HL-60 (cell line): ENCODE data around the gene RBPJ.

Source experiments
- DNase-seq, 2 experiments: peaks; one replicate each; pipeline ENCODE4 v3.0.0-alpha.2; 2010 to 2020; ENCODE audit warnings: low read depth in 1 of 2, low spot score in 1 of 2
- H3K27ac ChIP-seq: fragments of 250-450 bp; sonication (Bioruptor Pico); replicated peaks from 2 replicates; pipeline ENCODE4 v1.5.1; 2020; ENCODE audit warnings: mild to moderate bottlenecking, moderate library complexity
- H3K27me3 ChIP-seq: fragments of 250-450 bp; sonication (Bioruptor Pico); 2 replicates; pipeline ENCODE4 v1.5.1; 2021; ENCODE audit warnings: mild to moderate bottlenecking, moderate library complexity; ENCODE audit not compliant: insufficient read depth, poor library complexity, severe bottlenecking
- H3K4me3 ChIP-seq: replicated peaks from 2 replicates; pipeline ENCODE4 v1.5.1; 2011; ENCODE audit warnings: mild to moderate bottlenecking, control low read depth, low read length; ENCODE audit not compliant: insufficient read depth
- CTCF ChIP-seq: IDR thresholded peaks from one replicate; pipeline ENCODE4 v1.5.1; 2011; ENCODE audit warnings: low read length, control low read depth, inconsistent platforms; ENCODE audit not compliant: insufficient read depth
- GABPA ChIP-seq: IDR thresholded peaks from 2 replicates; pipeline ENCODE4 v1.6.1; 2012; ENCODE audit warnings: low read depth
- POLR2AphosphoS5 ChIP-seq: IDR thresholded peaks from 2 replicates; pipeline ENCODE4 v1.6.1; 2012; ENCODE audit warnings: low read depth
- SPI1 ChIP-seq: IDR thresholded peaks from 2 replicates; pipeline ENCODE4 v1.6.1; 2012; ENCODE audit warnings: low read depth, mild to moderate bottlenecking, borderline replicate concordance
- TF ChIP-seq, protein P1 (sequence below): IDR thresholded peaks from 2 replicates; pipeline ENCODE4 v1.6.1; 2012; ENCODE audit warnings: low read depth; ENCODE audit not compliant: insufficient replicate concordance

The RBPJ gene

DNA sequence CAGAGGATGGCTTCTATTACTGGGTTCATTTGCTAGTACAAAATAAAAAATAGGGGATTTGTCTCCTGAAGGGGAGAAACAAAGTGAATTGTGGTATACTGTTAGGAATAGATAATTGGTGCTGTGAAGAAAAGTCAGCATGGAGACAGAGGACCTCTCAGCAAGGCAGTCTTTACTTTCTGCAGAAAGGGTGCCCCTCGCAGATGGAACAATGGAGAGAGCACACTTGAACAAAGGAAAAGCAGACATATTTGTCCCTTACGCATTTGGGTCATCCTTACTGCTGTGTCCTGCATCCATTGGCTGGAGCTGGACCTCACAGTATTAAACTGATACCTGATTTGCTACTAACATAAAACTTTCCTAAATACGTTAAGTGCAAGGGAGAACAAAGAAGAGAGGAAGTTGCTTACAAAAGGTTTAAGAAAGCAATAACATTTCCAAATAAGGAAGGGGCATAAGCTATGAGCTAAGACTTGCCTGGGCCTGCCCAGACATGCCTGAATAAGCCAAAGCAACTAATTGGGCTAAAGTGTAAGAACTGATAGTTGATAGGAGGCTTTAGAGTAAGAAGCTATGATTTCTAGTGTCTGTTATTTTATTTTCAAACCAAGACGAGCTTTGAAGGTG is 85.6 kb downstream of the RBPJ start:
- no peak overlapping the region for H3K27ac ChIP-seq
- DNase-seq, result peak in 1 of 2 experiments; percentile 25
- no peaks in the 10 kb centered on the region for H3K27me3 ChIP-seq
- H3K4me3 ChIP-seq, result no peak overlapping the region
- TF ChIP-seq GABPA (no peak), CTCF (no peak), POLR2AphosphoS5 (no peak), SPI1 (peak; percentile 35; the same call in 1 of the 2 replicates)
- TF ChIP-seq, protein P1, sequence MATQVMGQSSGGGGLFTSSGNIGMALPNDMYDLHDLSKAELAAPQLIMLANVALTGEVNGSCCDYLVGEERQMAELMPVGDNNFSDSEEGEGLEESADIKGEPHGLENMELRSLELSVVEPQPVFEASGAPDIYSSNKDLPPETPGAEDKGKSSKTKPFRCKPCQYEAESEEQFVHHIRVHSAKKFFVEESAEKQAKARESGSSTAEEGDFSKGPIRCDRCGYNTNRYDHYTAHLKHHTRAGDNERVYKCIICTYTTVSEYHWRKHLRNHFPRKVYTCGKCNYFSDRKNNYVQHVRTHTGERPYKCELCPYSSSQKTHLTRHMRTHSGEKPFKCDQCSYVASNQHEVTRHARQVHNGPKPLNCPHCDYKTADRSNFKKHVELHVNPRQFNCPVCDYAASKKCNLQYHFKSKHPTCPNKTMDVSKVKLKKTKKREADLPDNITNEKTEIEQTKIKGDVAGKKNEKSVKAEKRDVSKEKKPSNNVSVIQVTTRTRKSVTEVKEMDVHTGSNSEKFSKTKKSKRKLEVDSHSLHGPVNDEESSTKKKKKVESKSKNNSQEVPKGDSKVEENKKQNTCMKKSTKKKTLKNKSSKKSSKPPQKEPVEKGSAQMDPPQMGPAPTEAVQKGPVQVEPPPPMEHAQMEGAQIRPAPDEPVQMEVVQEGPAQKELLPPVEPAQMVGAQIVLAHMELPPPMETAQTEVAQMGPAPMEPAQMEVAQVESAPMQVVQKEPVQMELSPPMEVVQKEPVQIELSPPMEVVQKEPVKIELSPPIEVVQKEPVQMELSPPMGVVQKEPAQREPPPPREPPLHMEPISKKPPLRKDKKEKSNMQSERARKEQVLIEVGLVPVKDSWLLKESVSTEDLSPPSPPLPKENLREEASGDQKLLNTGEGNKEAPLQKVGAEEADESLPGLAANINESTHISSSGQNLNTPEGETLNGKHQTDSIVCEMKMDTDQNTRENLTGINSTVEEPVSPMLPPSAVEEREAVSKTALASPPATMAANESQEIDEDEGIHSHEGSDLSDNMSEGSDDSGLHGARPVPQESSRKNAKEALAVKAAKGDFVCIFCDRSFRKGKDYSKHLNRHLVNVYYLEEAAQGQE, result no peak

DNA sequence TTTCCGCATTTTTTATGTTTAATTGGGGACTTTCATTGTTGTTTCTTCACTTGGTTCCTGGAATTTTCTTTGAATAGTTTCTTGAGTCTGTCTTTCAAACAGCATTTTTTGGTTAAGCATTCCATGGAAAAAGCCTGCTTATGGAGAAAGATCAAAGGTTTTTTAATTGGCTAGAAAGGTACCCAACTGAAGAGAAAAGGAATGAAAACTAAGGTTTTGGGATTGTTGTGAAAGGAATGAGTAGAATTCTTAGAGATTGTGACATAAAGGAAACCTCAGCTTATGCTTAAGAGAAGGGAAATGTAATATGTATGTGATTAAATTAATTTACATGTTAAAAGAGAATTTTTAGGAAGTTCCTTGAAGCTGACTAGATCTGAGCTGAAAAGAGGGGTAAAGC is 86.7 kb downstream of the RBPJ start:
- no peak for DNase-seq
- Histone ChIP-seq H3K27me3 (no peaks in the 10 kb centered on the region), H3K4me3 (no peak overlapping the region), H3K27ac (no peak overlapping the region)
- no peak for TF ChIP-seq POLR2AphosphoS5
- no peak for TF ChIP-seq SPI1
- TF ChIP-seq, protein P1, result no peak
- no peak for TF ChIP-seq CTCF
- TF ChIP-seq GABPA, result no peak

DNA sequence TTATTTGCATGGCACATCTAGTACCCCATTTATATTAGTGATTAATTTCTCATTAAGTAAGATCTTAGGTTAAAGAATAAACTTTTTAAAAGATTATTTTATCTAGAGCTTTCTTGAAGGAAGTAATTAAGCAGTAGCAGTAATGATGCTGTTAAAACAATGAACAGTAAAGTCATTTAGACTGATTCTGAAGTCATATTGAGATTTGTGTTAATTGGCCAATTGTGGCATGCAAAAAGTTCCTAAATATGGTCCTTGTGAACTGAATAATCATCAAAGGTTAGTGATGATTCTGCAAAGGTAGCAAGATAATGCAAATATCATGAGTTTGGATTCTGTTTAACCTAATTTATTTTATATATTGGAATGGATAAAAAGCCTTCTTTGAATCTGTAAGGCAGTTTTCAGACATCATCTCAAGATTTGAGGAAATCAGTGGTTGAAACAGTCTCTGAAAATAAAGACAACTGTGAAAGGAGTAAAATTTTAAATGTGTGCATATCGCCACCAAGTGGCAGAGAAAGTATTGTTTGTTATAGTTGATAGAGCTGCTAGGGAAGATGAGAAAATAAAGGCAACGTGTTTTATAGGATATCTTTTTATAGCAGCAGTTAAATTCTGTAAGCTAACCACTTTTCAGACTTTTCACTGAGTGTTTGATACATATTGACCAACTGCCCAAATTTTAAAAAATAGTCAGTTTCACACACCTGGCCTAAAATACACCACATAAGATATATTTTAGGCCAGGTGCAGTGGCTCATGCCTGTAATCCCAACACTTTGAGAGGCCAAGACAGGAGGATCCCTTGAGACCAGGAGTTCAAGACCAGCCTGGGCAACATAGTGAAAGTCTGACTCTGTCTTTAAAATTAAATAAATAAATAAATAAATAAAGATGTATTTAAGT is 89.8 kb downstream of the RBPJ start:
- DNase-seq, result peak; percentile 17 to 56
- TF ChIP-seq POLR2AphosphoS5, result no peak
- TF ChIP-seq, protein P1, result no peak
- TF ChIP-seq GABPA, result no peak
- no peak for TF ChIP-seq CTCF
- TF ChIP-seq SPI1, result no peak
- no peak overlapping the region for H3K4me3 ChIP-seq
- no peak overlapping the region for H3K27ac ChIP-seq
- no peaks in the 10 kb centered on the region for H3K27me3 ChIP-seq
